ENCODE data around the gene COL9A1.

Gene COL9A1

DNA sequence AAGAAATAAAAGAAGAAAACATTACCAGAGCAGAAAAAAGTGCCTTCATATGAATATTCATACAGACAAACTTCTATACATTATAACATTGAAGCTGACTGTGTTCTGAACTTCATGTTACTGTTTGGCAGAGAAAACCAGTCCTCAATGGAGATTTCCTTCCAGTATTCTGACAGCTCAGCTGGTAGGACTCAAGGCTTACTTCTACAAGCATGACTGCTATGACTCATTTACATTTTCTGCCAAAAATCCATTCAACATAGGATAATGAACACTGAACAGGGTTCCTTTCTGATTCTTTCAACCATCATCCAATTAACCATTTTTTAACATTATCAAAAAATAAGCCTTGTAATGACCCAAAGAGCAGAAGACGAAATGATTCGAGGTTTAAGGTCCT, 25.4 kb downstream of the COL9A1 start:
- no peaks in the 10 kb centered on the region for H3K9me3 ChIP-seq
- no peak overlapping the region for H3K4me3 ChIP-seq (ENCODE audit: low read depth in 1 of 2, low read length in 1 of 2)
- H3K27ac ChIP-seq = no peak overlapping the region
- H3K36me3 ChIP-seq = no peaks in the 10 kb centered on the region
- no peaks in the 10 kb centered on the region for H3K4me1 ChIP-seq (ENCODE audit: control insufficient read depth in 1 of 2, insufficient read depth in 1 of 2, low read depth in 1 of 2, low read length in 1 of 2)
- TF ChIP-seq CTCF (IDR thresholded peaks at IDR 0.05) = no peak
- peaks cover 33% of the 10 kb centered on the region for H3K27me3 ChIP-seq

- TF ChIP-seq CTCF (IDR thresholded peaks at IDR 0.05) = no peak
- no peak overlapping the region for H3K4me3 ChIP-seq (ENCODE audit: low read depth in 1 of 2, low read length in 1 of 2)
- H3K36me3 ChIP-seq = no peaks in the 10 kb centered on the region
- H3K27ac ChIP-seq = no peak overlapping the region
- no peaks in the 10 kb centered on the region for H3K4me1 ChIP-seq (ENCODE audit: control insufficient read depth in 1 of 2, insufficient read depth in 1 of 2, low read depth in 1 of 2, low read length in 1 of 2)
- peaks cover 4% of the 10 kb centered on the region for H3K27me3 ChIP-seq
- H3K9me3 ChIP-seq = no peaks in the 10 kb centered on the region
Measured at GRCh38 chr6:70274338-70274737, 28.5 kb downstream of the COL9A1 start.

- H3K4me3 ChIP-seq (ENCODE audit: low read depth in 1 of 2, low read length in 1 of 2) = no peak overlapping the region
- TF ChIP-seq CTCF (IDR thresholded peaks at IDR 0.05) = no peak
- H3K27me3 ChIP-seq = no peaks in the 10 kb centered on the region
- no peak overlapping the region for H3K27ac ChIP-seq
- H3K9me3 ChIP-seq = no peaks in the 10 kb centered on the region
- H3K4me1 ChIP-seq (ENCODE audit: control insufficient read depth in 1 of 2, insufficient read depth in 1 of 2, low read depth in 1 of 2, low read length in 1 of 2) = no peaks in the 10 kb centered on the region
- H3K36me3 ChIP-seq = no peaks in the 10 kb centered on the region
Measured at GRCh38 chr6:70272071-70272470, 30.8 kb downstream of the COL9A1 start.

- no peaks in the 10 kb centered on the region for H3K27me3 ChIP-seq
- no peaks in the 10 kb centered on the region for H3K9me3 ChIP-seq
- no peaks in the 10 kb centered on the region for H3K36me3 ChIP-seq
- TF ChIP-seq CTCF (IDR thresholded peaks at IDR 0.05) = no peak
- H3K4me3 ChIP-seq (ENCODE audit: low read depth in 1 of 2, low read length in 1 of 2) = no peak overlapping the region
- no peaks in the 10 kb centered on the region for H3K4me1 ChIP-seq (ENCODE audit: control insufficient read depth in 1 of 2, insufficient read depth in 1 of 2, low read depth in 1 of 2, low read length in 1 of 2)
- no peak overlapping the region for H3K27ac ChIP-seq
Measured at GRCh38 chr6:70270287-70271005, 32.4 kb downstream of the COL9A1 start.

GRCh38 chr6:70266142-70266541, 36.7 kb downstream of the COL9A1 start:
- H3K9me3 ChIP-seq = no peaks in the 10 kb centered on the region
- H3K27ac ChIP-seq = no peak overlapping the region
- H3K27me3 ChIP-seq = no peaks in the 10 kb centered on the region
- no peak overlapping the region for H3K4me3 ChIP-seq (ENCODE audit: low read depth in 1 of 2, low read length in 1 of 2)
- TF ChIP-seq CTCF (IDR thresholded peaks at IDR 0.05) = no peak
- H3K4me1 ChIP-seq (ENCODE audit: control insufficient read depth in 1 of 2, insufficient read depth in 1 of 2, low read depth in 1 of 2, low read length in 1 of 2) = no peaks in the 10 kb centered on the region
- H3K36me3 ChIP-seq = no peaks in the 10 kb centered on the region
